Kidney (tissue), 14 donors: Measurements from ENCODE around the gene TMEM72. TPM values are rescaled to one million over a fixed set of nuclear protein-coding genes. Genes with fewer than 3 reads are reported as not detected.

Experiments
- DNase-seq, 5 donors: peaks; one replicate each; pipeline ENCODE4 v3.0.0-alpha.2; 2013 to 2020
- FAIRE-seq: peaks from 2 replicates; lab custom pipeline; 2012; peaks lifted over from hg19 to GRCh38; lab: Jason Lieb, UNC
- H3K27ac ChIP-seq, 2 donors: one replicate each; pipeline ENCODE4 v1.7.0; 2013; ENCODE audit warnings: low read depth in 2 of 2, low read length in 2 of 2, inconsistent platforms in 1 of 2
- H3K27me3 ChIP-seq: one replicate; pipeline ENCODE4 v1.7.1; 2013; ENCODE audit warnings: low read length, inconsistent platforms; ENCODE audit not compliant: control insufficient read depth, insufficient read depth
- H3K36me3 ChIP-seq, 3 donors: one replicate each; pipeline versions ENCODE4 v1.7.0 to v1.7.1; 2013; ENCODE audit warnings: low read length in 3 of 3, control low read depth in 1 of 3, inconsistent platforms in 1 of 3; ENCODE audit not compliant: insufficient read depth in 3 of 3, control insufficient read depth in 2 of 3
- H3K4me1 ChIP-seq, 3 donors: one replicate each; pipeline versions ENCODE4 v1.7.0 to v1.7.1; 2013; ENCODE audit warnings: low read length in 3 of 3, inconsistent platforms in 1 of 3, low read depth in 1 of 3; ENCODE audit not compliant: control insufficient read depth in 2 of 3, insufficient read depth in 2 of 3
- H3K4me3 ChIP-seq, 3 donors: one replicate each; pipeline versions ENCODE4 v1.7.0 to v1.8.1; 2013; ENCODE audit warnings: low read length in 3 of 3, control low read depth in 1 of 3, inconsistent platforms in 1 of 3
- H3K9ac ChIP-seq, 3 donors: one replicate each; pipeline versions ENCODE4 v1.7.0 to v1.7.1; 2013; ENCODE audit warnings: low read length in 3 of 3, control low read depth in 1 of 3, inconsistent platforms in 1 of 3
- H3K9me3 ChIP-seq, 3 donors: one replicate each; pipeline versions ENCODE4 v1.7.0 to v1.7.1; 2013; ENCODE audit warnings: low read length in 3 of 3, control low read depth in 1 of 3, inconsistent platforms in 1 of 3; ENCODE audit not compliant: control insufficient read depth in 2 of 3, insufficient read depth in 1 of 3
- intact Hi-C: fragments of 100-400 bp; cut with DNase I; formaldehyde crosslinking; loops from one replicate; pipeline ENCODE4 v1.11.1; 2022
- polyA plus RNA-seq: library from polyadenylated mRNA; stranded (reverse); fragments of 350-450 nt; fragmentation: Illumina TruSeq; extraction: RNeasy Lipid Tissue Mini Kit (QIAGEN cat#74804); gene quantifications from one replicate; pipeline ENCODE4 v1.2.3, GENCODE V29; 2014; ENCODE audit warnings: low read depth, low replicate concordance; ENCODE audit not compliant: insufficient read depth
- total RNA-seq: library from RNA; stranded (reverse); fragmentation: NEBNext Ultra II Directional; extraction: Animal tissue kit (Norgen Biotek cat#: 25700); gene quantifications from one replicate; pipeline ENCODE4 v1.2.1, GENCODE V29; 2021
- TF ChIP-seq, protein P1 (sequence below): IDR thresholded peaks from 3 replicates; pipeline ENCODE4 v1.5.1; 2012; ENCODE audit warnings: mild to moderate bottlenecking, moderate library complexity, borderline replicate concordance; ENCODE audit not compliant: insufficient read depth; ENCODE audit errors: extremely low read depth
- donor health status: control.
- donor health status: control.
- donor health status: control.
- donor health status: control.
- donor health status: control.
- donor health status: DM: yes; HTN: yes; CAD: no.
- donor health status: Normal renal cell carcinoma (clear cell type).

TMEM72 gene
- total and polyA plus RNA-seq, 2 donors from 2014 or later, result 19.3 to 127 TPM

DNA sequence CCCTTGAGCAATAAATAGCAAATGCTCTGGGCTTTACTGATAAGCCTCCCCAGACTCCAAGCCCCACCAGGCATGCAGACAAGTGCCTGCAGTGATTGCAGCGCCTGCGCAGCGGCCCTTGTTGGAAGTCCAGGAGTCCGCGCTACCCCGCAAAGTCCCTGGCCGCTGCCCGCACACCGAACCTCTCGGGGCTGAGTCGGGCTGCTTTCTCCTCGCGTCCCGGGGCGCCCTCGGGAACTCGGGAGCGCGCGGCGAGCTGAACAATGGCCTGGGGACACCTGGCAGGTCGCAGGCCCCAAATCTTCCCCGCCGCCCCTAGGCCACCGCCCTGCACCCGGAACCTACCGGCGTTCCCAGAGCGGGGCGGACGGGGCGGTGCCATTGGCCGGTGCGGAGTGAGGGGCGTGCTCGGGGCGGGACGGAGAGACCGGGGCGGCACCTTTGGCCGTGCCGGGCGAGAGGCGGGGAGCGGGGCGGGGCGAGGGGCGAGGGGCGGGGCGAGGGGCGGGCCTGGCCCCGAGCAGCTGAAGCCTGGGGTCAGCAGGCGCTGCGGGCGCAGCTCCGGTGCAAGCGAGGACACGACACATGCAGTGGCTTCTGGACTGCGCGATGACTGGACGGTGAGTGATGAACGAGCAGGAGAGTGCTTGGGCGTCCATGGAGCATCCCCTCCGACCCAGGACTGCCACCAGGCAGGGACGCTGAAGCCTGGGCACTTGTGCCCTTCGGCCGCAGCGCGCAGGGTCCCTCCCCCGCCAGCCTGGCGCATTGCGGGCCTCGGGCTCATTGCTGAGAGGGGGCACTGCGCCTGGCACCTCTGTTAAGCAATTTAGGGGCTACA, 48.3 kb downstream of the TMEM72 start, which contains the start of gene RASSF4:
TSS of gene RASSF4 (plus strand) at position 556 of the 841 bp plus-strand sequence. CDS start 10,401 bp downstream, outside the sequence.
- Histone ChIP-seq H3K9me3 (no peaks in the 10 kb centered on the region), H3K9ac (peak within 1 kb of the TSS; percentile 57 to 90 (median 74)), H3K36me3 (no peaks in the 10 kb centered on the region), H3K27me3 (no peaks in the 10 kb centered on the region), H3K4me1 (peaks cover 2 to 40% (median 19%) of the 10 kb centered on the region in 3 donors), H3K27ac (peak within 1 kb of the TSS; percentile 82 to 87), H3K4me3 (peak within 1 kb of the TSS; percentile 71 to 88 (median 88))
- FAIRE-seq, result no peak
- DNase-seq, result peak; percentile 93 to 97 (median 95)
- intact Hi-C loops, result no loop called here
- TF ChIP-seq, protein P1, sequence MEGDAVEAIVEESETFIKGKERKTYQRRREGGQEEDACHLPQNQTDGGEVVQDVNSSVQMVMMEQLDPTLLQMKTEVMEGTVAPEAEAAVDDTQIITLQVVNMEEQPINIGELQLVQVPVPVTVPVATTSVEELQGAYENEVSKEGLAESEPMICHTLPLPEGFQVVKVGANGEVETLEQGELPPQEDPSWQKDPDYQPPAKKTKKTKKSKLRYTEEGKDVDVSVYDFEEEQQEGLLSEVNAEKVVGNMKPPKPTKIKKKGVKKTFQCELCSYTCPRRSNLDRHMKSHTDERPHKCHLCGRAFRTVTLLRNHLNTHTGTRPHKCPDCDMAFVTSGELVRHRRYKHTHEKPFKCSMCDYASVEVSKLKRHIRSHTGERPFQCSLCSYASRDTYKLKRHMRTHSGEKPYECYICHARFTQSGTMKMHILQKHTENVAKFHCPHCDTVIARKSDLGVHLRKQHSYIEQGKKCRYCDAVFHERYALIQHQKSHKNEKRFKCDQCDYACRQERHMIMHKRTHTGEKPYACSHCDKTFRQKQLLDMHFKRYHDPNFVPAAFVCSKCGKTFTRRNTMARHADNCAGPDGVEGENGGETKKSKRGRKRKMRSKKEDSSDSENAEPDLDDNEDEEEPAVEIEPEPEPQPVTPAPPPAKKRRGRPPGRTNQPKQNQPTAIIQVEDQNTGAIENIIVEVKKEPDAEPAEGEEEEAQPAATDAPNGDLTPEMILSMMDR, result no peak

DNA sequence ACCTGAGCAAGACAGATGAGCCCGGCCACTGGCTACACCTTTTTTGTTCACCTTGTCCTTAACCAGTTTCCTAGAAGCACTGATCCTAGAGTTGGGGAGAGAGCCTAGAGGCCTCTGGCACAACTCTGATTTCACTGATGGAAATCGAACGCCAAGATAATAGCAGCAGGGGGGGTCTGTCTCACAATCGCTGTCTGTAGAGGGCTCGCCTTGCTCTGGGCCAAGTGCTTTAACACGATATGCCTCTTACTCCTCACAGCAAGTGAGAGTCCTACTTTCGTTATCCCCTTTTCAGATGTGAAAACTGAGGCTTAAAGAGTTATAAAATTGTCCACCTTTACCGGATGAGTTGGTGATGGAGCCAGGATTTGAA, 48.9 kb downstream of the TMEM72 start:
- DNase-seq (no peak), FAIRE-seq (no peak)
- peak overlapping the region; percentile 79 to 82 for H3K27ac ChIP-seq
- H3K9ac ChIP-seq, result peak overlapping the region; percentile 57 to 90 (median 74)
- no peaks in the 10 kb centered on the region for H3K9me3 ChIP-seq
- H3K4me3 ChIP-seq, result peak overlapping the region; percentile 24 to 88 (median 88)
- no peaks in the 10 kb centered on the region for H3K27me3 ChIP-seq
- TF ChIP-seq, protein P1, result no peak
- H3K36me3 ChIP-seq, result no peaks in the 10 kb centered on the region
- peaks cover 2 to 46% (median 25%) of the 10 kb centered on the region in 3 donors for H3K4me1 ChIP-seq
- intact Hi-C loops, result no loop called here

DNA sequence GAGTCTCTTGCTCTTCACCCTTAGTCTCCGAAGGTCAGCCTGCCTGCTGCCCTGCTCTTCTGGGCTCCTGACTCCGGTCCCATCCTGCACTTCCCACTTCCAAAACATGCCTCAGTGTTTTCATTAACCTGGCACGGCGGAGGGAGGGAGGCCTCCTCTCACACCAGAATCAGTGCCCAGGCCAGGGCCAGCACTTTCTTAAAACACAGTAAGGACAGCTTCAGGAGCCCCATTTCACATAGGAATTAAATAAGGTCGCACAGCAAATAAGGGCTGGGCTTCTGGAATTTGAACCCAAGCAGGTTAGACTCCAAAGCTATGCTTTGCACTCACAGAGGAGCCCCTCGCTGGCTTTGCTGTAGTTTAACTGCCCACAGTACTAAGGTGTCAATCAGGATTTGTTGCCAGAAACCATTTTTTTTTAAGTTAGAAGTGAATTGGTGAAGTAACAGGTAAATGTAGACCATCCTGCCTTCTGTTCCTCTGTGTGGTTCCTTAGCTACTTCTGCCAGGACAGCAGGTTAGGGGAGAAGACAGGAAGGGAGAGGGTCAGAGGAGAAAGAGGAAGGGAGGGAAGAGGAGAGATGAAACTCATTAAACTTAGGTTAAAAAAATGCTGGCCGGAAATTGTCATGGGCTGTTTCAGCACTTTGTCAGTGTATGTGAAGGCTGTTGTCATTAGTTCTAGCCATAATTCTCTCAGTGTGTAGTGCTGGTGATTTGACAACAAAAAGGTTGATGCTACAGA, 49.5 kb downstream of the TMEM72 start:
- Histone ChIP-seq H3K36me3 (no peaks in the 10 kb centered on the region), H3K4me3 (peak overlapping the region in 2 of 3 donors; percentile 88)
- intact Hi-C loops, result no loop called here

More for the DNA sequence above, 49.5 kb downstream of the TMEM72 start:
- peak overlapping the region; percentile 79 to 82 for H3K27ac ChIP-seq
- H3K9ac ChIP-seq, result peak overlapping the region in 2 of 3 donors; percentile 74 to 90
- peaks cover 2 to 52% (median 30%) of the 10 kb centered on the region in 3 donors for H3K4me1 ChIP-seq
- no peaks in the 10 kb centered on the region for H3K27me3 ChIP-seq
- peak in 3 of 5 donors; percentile 52 to 67 (median 65) for DNase-seq
- H3K9me3 ChIP-seq, result no peaks in the 10 kb centered on the region
- no peak for FAIRE-seq
- TF ChIP-seq, protein P1, result no peak
